ENCODE results near the gene CLNK.

Gene CLNK

GRCh38 chr4:10524196-10524833, 160.3 kb downstream of the CLNK start:
- no peaks in the 10 kb centered on the region for H3K4me1 Mint-ChIP-seq (ENCODE audit: low read depth in 2 of 2)
- no peaks in the 10 kb centered on the region for H3K36me3 Mint-ChIP-seq (ENCODE audit: insufficient read depth)
- peaks cover 0 to 16% of the 10 kb centered on the region in 2 donors for H3K27me3 Mint-ChIP-seq
- no peak overlapping the region for H3K4me3 Mint-ChIP-seq
- H3K9me3 Mint-ChIP-seq, result no peaks in the 10 kb centered on the region
- DNase-seq (no peak), ATAC-seq (replicated peaks) (no peak)
- H3K27ac Mint-ChIP-seq, result no peak overlapping the region

- H3K4me3 Mint-ChIP-seq, result no peak overlapping the region
- ATAC-seq (replicated peaks) (no peak), DNase-seq (no peak)
- H3K36me3 Mint-ChIP-seq (ENCODE audit: insufficient read depth), result no peaks in the 10 kb centered on the region
- H3K9me3 Mint-ChIP-seq, result no peaks in the 10 kb centered on the region
- H3K4me1 Mint-ChIP-seq (ENCODE audit: low read depth in 2 of 2), result no peaks in the 10 kb centered on the region
- peaks cover 0 to 14% of the 10 kb centered on the region in 2 donors for H3K27me3 Mint-ChIP-seq
- no peak overlapping the region for H3K27ac Mint-ChIP-seq
Measured at GRCh38 chr4:10521424-10521823, 163.1 kb downstream of the CLNK start.

GRCh38 chr4:10509733-10510132, 174.8 kb downstream of the CLNK start:
- Mint-ChIP-seq H3K4me3 (no peak overlapping the region), H3K27ac (no peak overlapping the region), H3K9me3 (peaks cover 0 to 2% of the 10 kb centered on the region in 2 donors), H3K4me1 (ENCODE audit: low read depth in 2 of 2) (peaks cover 0 to 3% of the 10 kb centered on the region in 2 donors), H3K36me3 (ENCODE audit: insufficient read depth) (no peaks in the 10 kb centered on the region), H3K27me3 (peaks cover 0 to 6% of the 10 kb centered on the region in 2 donors)
- DNase-seq (no peak), ATAC-seq (replicated peaks) (no peak)

GRCh38 chr4:10506077-10506476, 178.5 kb downstream of the CLNK start:
- peaks cover 15 to 19% of the 10 kb centered on the region in 2 donors for H3K27me3 Mint-ChIP-seq
- peaks cover 0 to 2% of the 10 kb centered on the region in 2 donors for H3K9me3 Mint-ChIP-seq
- peaks cover 0 to 3% of the 10 kb centered on the region in 2 donors for H3K4me1 Mint-ChIP-seq (ENCODE audit: low read depth in 2 of 2)
- H3K27ac Mint-ChIP-seq, result no peak overlapping the region
- H3K4me3 Mint-ChIP-seq, result no peak overlapping the region
- DNase-seq (no peak), ATAC-seq (replicated peaks) (no peak)
- H3K36me3 Mint-ChIP-seq (ENCODE audit: insufficient read depth), result peaks cover 3% of the 10 kb centered on the region

GRCh38 chr4:10504570-10505179, 179.9 kb downstream of the CLNK start:
- H3K9me3 Mint-ChIP-seq, result peaks cover 0 to 2% of the 10 kb centered on the region in 2 donors
- no peak for ATAC-seq (replicated peaks)

GRCh38 chr4:10502717-10503116, 181.9 kb downstream of the CLNK start:
- no peak for ATAC-seq (replicated peaks)
- DNase-seq, result no peak
- Mint-ChIP-seq H3K27me3 (peaks cover 27 to 39% of the 10 kb centered on the region in 2 donors), H3K4me1 (ENCODE audit: low read depth in 2 of 2) (peaks cover 0 to 3% of the 10 kb centered on the region in 2 donors), H3K4me3 (no peak overlapping the region), H3K9me3 (peaks cover 0 to 2% of the 10 kb centered on the region in 2 donors), H3K27ac (no peak overlapping the region), H3K36me3 (ENCODE audit: insufficient read depth) (peaks cover 3% of the 10 kb centered on the region)

More at GRCh38 chr4:10504570-10505179, 179.9 kb downstream of the CLNK start:
- Mint-ChIP-seq H3K4me1 (ENCODE audit: low read depth in 2 of 2) (peaks cover 0 to 3% of the 10 kb centered on the region in 2 donors), H3K27me3 (peaks cover 25 to 31% of the 10 kb centered on the region in 2 donors), H3K4me3 (no peak overlapping the region), H3K27ac (no peak overlapping the region), H3K36me3 (ENCODE audit: insufficient read depth) (peaks cover 3% of the 10 kb centered on the region)
- DNase-seq, result no peak

- Mint-ChIP-seq H3K27ac (no peak overlapping the region), H3K4me3 (no peak overlapping the region), H3K9me3 (peaks cover 0 to 2% of the 10 kb centered on the region in 2 donors), H3K36me3 (ENCODE audit: insufficient read depth) (peaks cover 3% of the 10 kb centered on the region), H3K4me1 (ENCODE audit: low read depth in 2 of 2) (no peaks in the 10 kb centered on the region), H3K27me3 (peaks cover 27 to 39% of the 10 kb centered on the region in 2 donors)
- ATAC-seq (replicated peaks) (no peak), DNase-seq (no peak)
Measured at GRCh38 chr4:10500776-10501175, 183.8 kb downstream of the CLNK start.

- Mint-ChIP-seq H3K27ac (no peak overlapping the region), H3K27me3 (peaks cover 27 to 47% of the 10 kb centered on the region in 2 donors), H3K4me1 (ENCODE audit: low read depth in 2 of 2) (no peaks in the 10 kb centered on the region), H3K4me3 (no peak overlapping the region), H3K9me3 (no peaks in the 10 kb centered on the region), H3K36me3 (ENCODE audit: insufficient read depth) (no peaks in the 10 kb centered on the region)
- DNase-seq, result no peak
- ATAC-seq (replicated peaks), result no peak
Measured at GRCh38 chr4:10496200-10496599, 188.4 kb downstream of the CLNK start.

- Mint-ChIP-seq H3K9me3 (no peaks in the 10 kb centered on the region), H3K27me3 (peaks cover 26 to 46% of the 10 kb centered on the region in 2 donors), H3K27ac (no peak overlapping the region), H3K4me3 (no peak overlapping the region), H3K4me1 (ENCODE audit: low read depth in 2 of 2) (no peaks in the 10 kb centered on the region), H3K36me3 (ENCODE audit: insufficient read depth) (no peaks in the 10 kb centered on the region)
- ATAC-seq (replicated peaks), result no peak
- no peak for DNase-seq
Measured at GRCh38 chr4:10495651-10496050, 188.9 kb downstream of the CLNK start.

GRCh38 chr4:10492464-10492863, 192.1 kb downstream of the CLNK start:
- no peaks in the 10 kb centered on the region for H3K9me3 Mint-ChIP-seq
- no peaks in the 10 kb centered on the region for H3K36me3 Mint-ChIP-seq (ENCODE audit: insufficient read depth)
- no peak overlapping the region for H3K4me3 Mint-ChIP-seq
- no peak overlapping the region for H3K27ac Mint-ChIP-seq
- peaks cover 0 to 5% of the 10 kb centered on the region in 2 donors for H3K4me1 Mint-ChIP-seq (ENCODE audit: low read depth in 2 of 2)
- no peak for DNase-seq
- ATAC-seq (replicated peaks), result no peak
- H3K27me3 Mint-ChIP-seq, result peaks cover 33 to 45% of the 10 kb centered on the region in 2 donors

- Mint-ChIP-seq H3K27ac (no peak overlapping the region), H3K36me3 (ENCODE audit: insufficient read depth) (no peaks in the 10 kb centered on the region), H3K9me3 (no peaks in the 10 kb centered on the region), H3K27me3 (peaks cover 36 to 46% of the 10 kb centered on the region in 2 donors), H3K4me3 (no peak overlapping the region), H3K4me1 (ENCODE audit: low read depth in 2 of 2) (peaks cover 0 to 5% of the 10 kb centered on the region in 2 donors)
- no peak for DNase-seq
- ATAC-seq (replicated peaks), result no peak
Measured at GRCh38 chr4:10491401-10491800, 193.2 kb downstream of the CLNK start.

- no peaks in the 10 kb centered on the region for H3K9me3 Mint-ChIP-seq
- H3K4me1 Mint-ChIP-seq (ENCODE audit: low read depth in 2 of 2), result peaks cover 0 to 5% of the 10 kb centered on the region in 2 donors
- H3K27ac Mint-ChIP-seq, result no peak overlapping the region
- peaks cover 36 to 46% of the 10 kb centered on the region in 2 donors for H3K27me3 Mint-ChIP-seq
- H3K4me3 Mint-ChIP-seq, result no peak overlapping the region
- no peak for DNase-seq
- H3K36me3 Mint-ChIP-seq (ENCODE audit: insufficient read depth), result no peaks in the 10 kb centered on the region
- no peak for ATAC-seq (replicated peaks)
Measured at GRCh38 chr4:10490996-10491395, 193.6 kb downstream of the CLNK start.

GRCh38 chr4:10482913-10483312, 201.7 kb downstream of the CLNK start:
- Mint-ChIP-seq H3K27me3 (peaks cover 29 to 31% of the 10 kb centered on the region in 2 donors), H3K27ac (no peak overlapping the region), H3K4me1 (ENCODE audit: low read depth in 2 of 2) (no peaks in the 10 kb centered on the region), H3K36me3 (ENCODE audit: insufficient read depth) (no peaks in the 10 kb centered on the region), H3K4me3 (no peak overlapping the region), H3K9me3 (no peaks in the 10 kb centered on the region)
- ATAC-seq (replicated peaks), result no peak
- DNase-seq, result no peak

GRCh38 chr4:10480616-10481015, 204.0 kb downstream of the CLNK start:
- peaks cover 23 to 32% of the 10 kb centered on the region in 2 donors for H3K27me3 Mint-ChIP-seq
- no peak for DNase-seq
- H3K36me3 Mint-ChIP-seq (ENCODE audit: insufficient read depth), result no peaks in the 10 kb centered on the region
- no peak overlapping the region for H3K27ac Mint-ChIP-seq
- no peak for ATAC-seq (replicated peaks)
- H3K4me3 Mint-ChIP-seq, result no peak overlapping the region
- H3K4me1 Mint-ChIP-seq (ENCODE audit: low read depth in 2 of 2), result no peaks in the 10 kb centered on the region
- no peaks in the 10 kb centered on the region for H3K9me3 Mint-ChIP-seq
